CD8-positive, alpha-beta memory T cell (primary cell): ENCODE data around the gene HAUS3. TPM values are rescaled to one million over a fixed set of nuclear protein-coding genes. Genes with fewer than 3 reads are reported as not detected.

Source experiments
- CTCF ChIA-PET: fragments of 350-600 bp; sonication (Branson Sonifier 250); formaldehyde crosslinking; loops from one replicate; lab custom pipeline; 2021; ENCODE audit warnings: antibody characterized with exemption; lab: Charles Lee
- POLR2A ChIA-PET: fragments of 350-600 bp; sonication (Branson Sonifier 250); formaldehyde crosslinking; loops from one replicate; lab custom pipeline; 2021; ENCODE audit warnings: antibody characterized with exemption; lab: Charles Lee
- DNase-seq, 5 donors: peaks; one replicate each; pipeline versions ENCODE4 v3.0.0 to v3.0.0-alpha.2; 2020 to 2022; ENCODE audit warnings: mixed read lengths in 1 of 5
- H3K27ac ChIP-seq: one replicate; pipeline ENCODE4 v1.7.0; 2013; ENCODE audit warnings: low read depth, mild to moderate bottlenecking, low read length, moderate library complexity
- H3K27me3 ChIP-seq: 2 replicates; pipeline ENCODE4 v1.7.0; 2013; ENCODE audit warnings: low read length, mild to moderate bottlenecking; ENCODE audit not compliant: insufficient read depth, poor library complexity, severe bottlenecking
- H3K36me3 ChIP-seq: 2 replicates; pipeline ENCODE4 v1.7.0; 2013; ENCODE audit warnings: mild to moderate bottlenecking, low read length, moderate library complexity; ENCODE audit not compliant: insufficient read depth
- H3K4me1 ChIP-seq: 2 replicates; pipeline ENCODE4 v1.7.0; 2013; ENCODE audit warnings: mild to moderate bottlenecking, low read length, moderate library complexity; ENCODE audit not compliant: insufficient read depth
- H3K4me3 ChIP-seq: 2 replicates; pipeline ENCODE4 v1.7.0; 2013; ENCODE audit warnings: mild to moderate bottlenecking, low read length
- H3K9me3 ChIP-seq: 2 replicates; pipeline ENCODE4 v1.7.0; 2013; ENCODE audit warnings: mild to moderate bottlenecking, low read length
- H3K27ac Mint-ChIP-seq, 8 donors: one replicate each; pipeline ENCODE4 v1.8.0; 2020 to 2021; ENCODE audit warnings: mixed read lengths in 8 of 8, mild to moderate bottlenecking in 6 of 8, inconsistent platforms in 3 of 8, moderate library complexity in 3 of 8
- H3K27me3 Mint-ChIP-seq, 2 donors: one replicate each; pipeline ENCODE4 v1.8.0; 2020 to 2021; ENCODE audit warnings: mixed read lengths in 2 of 2, mild to moderate bottlenecking in 1 of 2, moderate library complexity in 1 of 2
- H3K36me3 Mint-ChIP-seq, 3 donors: one replicate each; pipeline ENCODE4 v1.8.0; 2020 to 2021; ENCODE audit warnings: mixed read lengths in 3 of 3, inconsistent platforms in 1 of 3, mild to moderate bottlenecking in 1 of 3
- H3K4me1 Mint-ChIP-seq, 3 donors: one replicate each; pipeline ENCODE4 v1.8.0; 2020 to 2021; ENCODE audit warnings: mixed read lengths in 3 of 3, inconsistent platforms in 1 of 3, mild to moderate bottlenecking in 1 of 3
- H3K4me3 Mint-ChIP-seq, 7 donors: one replicate each; pipeline ENCODE4 v1.8.0; 2020 to 2021; ENCODE audit warnings: mixed read lengths in 7 of 7, mild to moderate bottlenecking in 6 of 7, moderate library complexity in 4 of 7, inconsistent platforms in 2 of 7
- H3K9me3 Mint-ChIP-seq, 5 donors: one replicate each; pipeline ENCODE4 v1.8.0; 2020 to 2022; ENCODE audit warnings: mixed read lengths in 5 of 5, mild to moderate bottlenecking in 3 of 5, moderate library complexity in 2 of 5, inconsistent platforms in 1 of 5
- polyA plus RNA-seq: library from polyadenylated mRNA; unstranded; fragments of 300-500 nt; fragmentation: Illumina TruSeq; gene quantifications from one replicate; pipeline ENCODE4 v1.2.3, GENCODE V29; 2021
- total RNA-seq, 2 experiments: library from RNA; stranded (reverse); gene quantifications; one replicate each; pipeline ENCODE4 v1.2.3, GENCODE V29; 2021

HAUS3 gene
- total and polyA plus RNA-seq, 3 experiments from 2014 or later, result 23.8 to 26.6 (median 23.9) TPM

GRCh38 chr4:2256781-2257191, 14.9 kb upstream of the HAUS3 start:
- Histone ChIP-seq H3K36me3 (peaks cover 3% of the 10 kb centered on the region), H3K4me3 (no peak overlapping the region), H3K4me1 (peaks cover 16% of the 10 kb centered on the region), H3K27me3 (no peaks in the 10 kb centered on the region), H3K9me3 (no peaks in the 10 kb centered on the region), H3K27ac (no peak overlapping the region)
- no peaks in the 10 kb centered on the region for H3K27me3 Mint-ChIP-seq
- ChIA-PET CTCF (no interaction called here), POLR2A (no interaction called here)
- no peaks in the 10 kb centered on the region for H3K9me3 Mint-ChIP-seq
- H3K4me3 Mint-ChIP-seq, result peak overlapping the region in 2 of 7 donors; percentile 48 to 70
- H3K4me1 Mint-ChIP-seq, result peaks cover 8 to 37% (median 12%) of the 10 kb centered on the region in 3 donors
- peak overlapping the region in 4 of 8 donors; percentile 26 to 74 (median 70) for H3K27ac Mint-ChIP-seq
- peaks cover 0 to 47% (median 4%) of the 10 kb centered on the region in 3 donors for H3K36me3 Mint-ChIP-seq
- peak in 1 of 5 donors; percentile 0 for DNase-seq

GRCh38 chr4:2256156-2256731, 14.3 kb upstream of the HAUS3 start:
- ChIA-PET POLR2A (no interaction called here), CTCF (no interaction called here)
- DNase-seq, result peak in 1 of 5 donors; percentile 45
- H3K4me3 ChIP-seq, result no peak overlapping the region
- no peaks in the 10 kb centered on the region for H3K9me3 ChIP-seq
- H3K27me3 ChIP-seq, result no peaks in the 10 kb centered on the region
- Mint-ChIP-seq H3K27ac (peak overlapping the region in 1 of 8 donors; percentile 69), H3K36me3 (peaks cover 0 to 53% (median 4%) of the 10 kb centered on the region in 3 donors), H3K27me3 (no peaks in the 10 kb centered on the region), H3K4me3 (no peak overlapping the region), H3K4me1 (peaks cover 8 to 37% (median 12%) of the 10 kb centered on the region in 3 donors), H3K9me3 (no peaks in the 10 kb centered on the region)
- H3K4me1 ChIP-seq, result peaks cover 16% of the 10 kb centered on the region
- no peak overlapping the region for H3K27ac ChIP-seq
- H3K36me3 ChIP-seq, result peaks cover 3% of the 10 kb centered on the region

- Histone ChIP-seq H3K4me1 (peaks cover 13% of the 10 kb centered on the region), H3K27ac (no peak overlapping the region), H3K9me3 (no peaks in the 10 kb centered on the region), H3K27me3 (no peaks in the 10 kb centered on the region), H3K4me3 (no peak overlapping the region), H3K36me3 (peaks cover 3% of the 10 kb centered on the region)
- peak in 2 of 5 donors; percentile 1 to 40 for DNase-seq
- Mint-ChIP-seq H3K4me3 (peak overlapping the region in 1 of 7 donors; percentile 27), H3K27me3 (no peaks in the 10 kb centered on the region), H3K36me3 (peaks cover 0 to 56% (median 4%) of the 10 kb centered on the region in 3 donors), H3K27ac (peak overlapping the region in 1 of 8 donors; percentile 14), H3K4me1 (peaks cover 8 to 37% (median 12%) of the 10 kb centered on the region in 3 donors), H3K9me3 (no peaks in the 10 kb centered on the region)
- CTCF ChIA-PET, result no interaction called here
- POLR2A ChIA-PET, result no interaction called here
Observed at GRCh38 chr4:2255501-2256155, 13.7 kb upstream of the HAUS3 start.

- H3K27ac Mint-ChIP-seq, result peak overlapping the region in 5 of 8 donors; percentile 11 to 77 (median 35)
- ChIA-PET CTCF (interaction anchor here (1.0 kb wide), 1 partner anchor 9 kb away, joined by 3 read pairs; no protein-coding TSS in a partner anchor), POLR2A (no interaction called here)
- H3K36me3 ChIP-seq, result peaks cover 3% of the 10 kb centered on the region
- peak overlapping the region in 1 of 7 donors; percentile 52 for H3K4me3 Mint-ChIP-seq
- H3K27me3 ChIP-seq, result no peaks in the 10 kb centered on the region
- H3K36me3 Mint-ChIP-seq, result peaks cover 0 to 58% (median 4%) of the 10 kb centered on the region in 3 donors
- DNase-seq, result peak in 3 of 5 donors; percentile 0 to 33 (median 0)
- H3K4me1 Mint-ChIP-seq, result peaks cover 6 to 31% (median 12%) of the 10 kb centered on the region in 3 donors
- H3K9me3 ChIP-seq, result no peaks in the 10 kb centered on the region
- H3K27ac ChIP-seq, result no peak overlapping the region
- H3K9me3 Mint-ChIP-seq, result no peaks in the 10 kb centered on the region
- H3K4me1 ChIP-seq, result peaks cover 6% of the 10 kb centered on the region
- H3K27me3 Mint-ChIP-seq, result no peaks in the 10 kb centered on the region
- no peak overlapping the region for H3K4me3 ChIP-seq
Observed at GRCh38 chr4:2254665-2255500, 13.0 kb upstream of the HAUS3 start.

GRCh38 chr4:2253160-2254084, 11.5 kb upstream of the HAUS3 start:
- Mint-ChIP-seq H3K4me3 (no peak overlapping the region), H3K27me3 (no peaks in the 10 kb centered on the region), H3K9me3 (no peaks in the 10 kb centered on the region), H3K4me1 (peaks cover 6 to 25% (median 12%) of the 10 kb centered on the region in 3 donors), H3K36me3 (peaks cover 0 to 71% (median 4%) of the 10 kb centered on the region in 3 donors), H3K27ac (peak overlapping the region in 3 of 8 donors; percentile 7 to 77 (median 63))
- Histone ChIP-seq H3K36me3 (peaks cover 3% of the 10 kb centered on the region), H3K9me3 (no peaks in the 10 kb centered on the region), H3K4me1 (no peaks in the 10 kb centered on the region), H3K4me3 (no peak overlapping the region), H3K27me3 (no peaks in the 10 kb centered on the region), H3K27ac (no peak overlapping the region)
- CTCF ChIA-PET, result no interaction called here
- POLR2A ChIA-PET, result interaction anchor here (0.7 kb wide), 1 partner anchor 159 kb away, joined by 3 read pairs; no protein-coding TSS in a partner anchor
- DNase-seq, result peak in 2 of 5 donors; percentile 0 to 1

GRCh38 chr4:2252530-2253091, 10.7 kb upstream of the HAUS3 start:
- Histone ChIP-seq H3K9me3 (no peaks in the 10 kb centered on the region), H3K4me3 (no peak overlapping the region), H3K36me3 (peaks cover 3% of the 10 kb centered on the region), H3K4me1 (no peaks in the 10 kb centered on the region), H3K27me3 (no peaks in the 10 kb centered on the region), H3K27ac (no peak overlapping the region)
- Mint-ChIP-seq H3K27ac (peak overlapping the region in 3 of 8 donors; percentile 7 to 71 (median 63)), H3K27me3 (peaks cover 0 to 2% of the 10 kb centered on the region in 2 donors), H3K4me1 (peaks cover 6 to 20% (median 12%) of the 10 kb centered on the region in 3 donors), H3K36me3 (peaks cover 0 to 68% (median 3%) of the 10 kb centered on the region in 3 donors), H3K9me3 (no peaks in the 10 kb centered on the region), H3K4me3 (no peak overlapping the region)
- peak in 1 of 5 donors; percentile 0 for DNase-seq
- ChIA-PET CTCF (no interaction called here), POLR2A (no interaction called here)
